K562 (cell line): ENCODE data around the gene ATXN10. TPM values are rescaled to one million over a fixed set of nuclear protein-coding genes. Genes with fewer than 3 reads are reported as not detected.
A peak's percentile ranks its signal among the peaks of the same experiment; 100 is the strongest.

ENCODE experiments used
- ATAC-seq: fragments of 200-7000 bp; cut with Tn5 transposase; 3 replicates; pipeline ENCODE4 v1.9.1; 2020; ENCODE audit warnings: moderate library complexity
- BruUV-seq: library from RNA; stranded (reverse); fragments of 400-500 nt; replicated peaks from 2 replicates; lab custom pipeline; 2021; lab: Mats Ljungman, UMichigan
- CTCF ChIA-PET: fragments of 300-600 bp; formaldehyde crosslinking; extraction: SDS; loops from one replicate; lab custom pipeline; 2021; ENCODE audit warnings: low intra/inter-chr PET ratio; lab: Yijun Ruan, JAX
- POLR2A ChIA-PET: fragments of 300-600, 350-650 bp; sonication (Branson Sonifier 250); formaldehyde crosslinking; extraction: SDS; loops from one replicate; lab custom pipeline; 2021; ENCODE audit warnings: antibody characterized with exemption, inconsistent platforms; lab: Yijun Ruan, JAX
- DNase-seq, 4 experiments: peaks; one replicate each; pipeline versions ENCODE4 v3.0.0 to v3.0.0-alpha.2; 2011 to 2018; ENCODE audit warnings: low spot score in 3 of 4, mixed read lengths in 3 of 4; ENCODE audit errors: extremely low read depth in 1 of 4
- FAIRE-seq: peaks from 2 replicates; lab custom pipeline; 2011; peaks lifted over from hg19 to GRCh38; lab: Jason Lieb, UNC
- H2AFZ ChIP-seq: 2 replicates; pipeline ENCODE4 v1.6.0; 2011; ENCODE audit warnings: low read depth, low read length, control low read depth, inconsistent platforms
- H3K27ac ChIP-seq: fragments of 200-600 bp; 3 replicates; pipeline ENCODE4 v1.8.0; 2011; ENCODE audit warnings: low read depth, mild to moderate bottlenecking, control low read depth, inconsistent platforms, low read length, moderate library complexity, mixed read lengths; ENCODE audit errors: extremely low read depth
- H3K27me3 ChIP-seq, 2 experiments: fragments of 300-600 bp in 1 of 2; 2 replicates in 1 of 2; 3 replicates in 1 of 2; pipeline versions ENCODE4 v1.6.0 to v1.8.0; 2011; ENCODE audit warnings: inconsistent platforms in 2 of 2, low read length in 2 of 2, mild to moderate bottlenecking in 1 of 2, mixed read lengths in 1 of 2, moderate library complexity in 1 of 2; ENCODE audit not compliant: control insufficient read depth in 2 of 2, insufficient read depth in 2 of 2
- H3K36me3 ChIP-seq: fragments of 300-600 bp; 3 replicates; pipeline ENCODE4 v1.8.0; 2011; ENCODE audit warnings: mild to moderate bottlenecking, low read length, inconsistent platforms; ENCODE audit not compliant: control insufficient read depth, insufficient read depth
- H3K4me1 ChIP-seq, 2 experiments: fragments of 200-600 bp in 1 of 2; replicated peaks in 1 of 2; 2 replicates in 1 of 2; 3 replicates in 1 of 2; pipeline versions ENCODE4 v1.5.1 to v1.8.0; 2011; ENCODE audit warnings: inconsistent platforms in 2 of 2, low read length in 2 of 2, mild to moderate bottlenecking in 1 of 2, mixed read lengths in 1 of 2, moderate library complexity in 1 of 2; ENCODE audit not compliant: control insufficient read depth in 2 of 2, insufficient read depth in 2 of 2
- H3K4me2 ChIP-seq: 2 replicates; pipeline ENCODE4 v1.6.1; 2011; ENCODE audit warnings: low read length, control low read depth, inconsistent platforms, mixed read lengths; ENCODE audit not compliant: insufficient read depth
- H3K4me3 ChIP-seq: fragments of 200-600 bp; sonication (generic), shearing (Covaris generic); 2 replicates; pipeline ENCODE4 v1.5.1; 2016; ENCODE audit warnings: control low read depth, inconsistent platforms
- H3K79me2 ChIP-seq: fragments of 200-600 bp; 3 replicates; pipeline ENCODE4 v1.8.0; 2011; ENCODE audit warnings: low read length, inconsistent platforms; ENCODE audit not compliant: control insufficient read depth, insufficient read depth
- H3K9ac ChIP-seq, 2 experiments: 2 replicates each; pipeline versions ENCODE4 v1.6.0 to v1.6.1; 2011; ENCODE audit warnings: low read depth in 2 of 2, low read length in 2 of 2, control low read depth in 1 of 2, inconsistent platforms in 1 of 2, mild to moderate bottlenecking in 1 of 2, mixed read lengths in 1 of 2; ENCODE audit not compliant: insufficient read depth in 1 of 2
- H3K9me1 ChIP-seq: one replicate; pipeline ENCODE4 v1.6.0; 2011; ENCODE audit warnings: inconsistent platforms, mild to moderate bottlenecking, low read length, moderate library complexity; ENCODE audit not compliant: control insufficient read depth, insufficient read depth
- H3K9me3 ChIP-seq: replicated peaks from 2 replicates; pipeline ENCODE4 v1.5.1; 2011; ENCODE audit warnings: low read depth, low read length, inconsistent platforms; ENCODE audit not compliant: control insufficient read depth, insufficient read depth
- H4K20me1 ChIP-seq: replicated peaks from 2 replicates; pipeline ENCODE4 v1.6.1; 2011; ENCODE audit warnings: low read length, inconsistent platforms, mixed read lengths; ENCODE audit not compliant: control insufficient read depth, insufficient read depth
- TAF1 ChIP-seq: IDR thresholded peaks from 2 replicates; pipeline ENCODE4 v1.6.1; 2011; ENCODE audit warnings: mild to moderate bottlenecking, low read length, moderate library complexity; ENCODE audit not compliant: insufficient read depth, control insufficient read depth, severe bottlenecking; ENCODE audit errors: extremely low read depth
- ZFP30 ChIP-seq: fragments of 250-450 bp; sonication (Bioruptor Pico); IDR thresholded peaks from 2 replicates; pipeline ENCODE4 v1.8.0; 2022; ENCODE audit warnings: moderate library complexity, mild to moderate bottlenecking, inconsistent platforms, borderline replicate concordance
- ZNF280A ChIP-seq: fragments of 450-650 bp; IDR thresholded peaks from 2 replicates; pipeline ENCODE4 v1.6.1; 2018; ENCODE audit warnings: mild to moderate bottlenecking, low read depth; ENCODE audit not compliant: partially characterized antibody
- WGBS: fragments of 100-300 bp; shearing (Covaris generic); methylation state at CpG from one replicate; pipeline ENCODE4 v1.1.6; 2016; ENCODE audit warnings: low coverage, mixed read lengths; ENCODE audit not compliant: insufficient coverage; ENCODE audit errors: missing lambda C conversion rate; 5-methylcytosine and 5-hydroxymethylcytosine counted together
- in situ Hi-C: fragments of 300-500 bp; cut with MboI; formaldehyde crosslinking; loops from 4 replicates; pipeline ENCODE4 v1.15.0; 2018; ENCODE audit warnings: inconsistent platforms, mixed read lengths
- intact Hi-C: fragments of 100-400 bp; cut with micrococcal nuclease; formaldehyde crosslinking; loops from 2 replicates; pipeline ENCODE4 v1.14.2; 2022
- polyA plus RNA-seq, 8 experiments: library from polyadenylated mRNA; depleted of rRNA in 4 of 8; stranded (reverse) in 5 of 8; unstranded in 3 of 8; fragments of >200 nt; fragmentation: Nextera tagmentation in 2 of 8; fragmentation: Illumina TruSeq in 1 of 8; extraction: Ambion mirVana in 2 of 8; extraction: Trizol in 1 of 8; gene quantifications; 2 replicates each; pipeline versions ENCODE4 v1.2.1 to v1.2.3, GENCODE V29; 2011 to 2014; ENCODE audit warnings: inconsistent platforms in 1 of 8, missing spikeins in 1 of 8
- total RNA-seq, 7 experiments: library from RNA; depleted of rRNA in 6 of 7; stranded (reverse); fragments of >200 nt in 6 of 7; fragmentation: Illumina TruSeq in 2 of 7; extraction: Trizol in 2 of 7; gene quantifications; 2 replicates each; pipeline versions ENCODE4 v1.2.1 to v1.2.3, GENCODE V29; 2011 to 2021; ENCODE audit warnings: low replicate concordance in 1 of 7

Gene ATXN10
- total and polyA plus RNA-seq, 9 of the 15 experiments (the other 6 are each of a cell fraction or from before 2014, with no cell fraction given), result 11.5 to 190 (median 33.6) TPM

GRCh38 chr22:45872659-45873263 lies 201.1 kb downstream of the ATXN10 start:
- FAIRE-seq (no peak), ATAC-seq (no peak), DNase-seq (no peak)
- Histone ChIP-seq H3K27me3 (peaks cover 4 to 32% of the 10 kb centered on the region in 2 experiments), H3K4me1 (no peaks in the 10 kb centered on the region), H2AFZ (no peak overlapping the region), H3K9ac (no peak overlapping the region), H3K4me2 (no peak overlapping the region), H3K79me2 (no peaks in the 10 kb centered on the region), H3K27ac (no peak overlapping the region), H3K9me1 (no peaks in the 10 kb centered on the region), H3K4me3 (no peak overlapping the region), H3K36me3 (no peaks in the 10 kb centered on the region), H4K20me1 (no peaks in the 10 kb centered on the region), H3K9me3 (no peaks in the 10 kb centered on the region)
- ChIA-PET CTCF (no interaction called here), POLR2A (no interaction called here)
- intact Hi-C loops (no loop called here), in situ Hi-C loops (no loop called here)
- no TSS peak for BruUV-seq
- TF ChIP-seq ZNF280A (peak; percentile 12), ZFP30 (CRISPR knock-in tag) (peak; percentile 40; the same call in 1 of the 2 replicates), TAF1 (no peak)
- 8% methylated on average over 3 of the region's 3 CpGs for WGBS
